A549 (cell line): ENCODE measurements around the gene MYMK. TPM values are rescaled to one million over a fixed set of nuclear protein-coding genes. Genes with fewer than 3 reads are reported as not detected.

ENCODE experiments used
- ATAC-seq, 2 experiments: fragments of 200-7000 bp in 1 of 2; fragments of >200 bp in 1 of 2; cut with Nextera tagmentation in 1 of 2; cut with Tn5 transposase in 1 of 2; 3 replicates each; pipeline versions ENCODE4 v1.8.0 to v1.9.1; 2018 to 2020; ENCODE audit warnings: mild to moderate bottlenecking in 1 of 2, moderate library complexity in 1 of 2
- CTCF ChIA-PET: fragments of 300-600 bp; sonication (Branson Sonifier 250); formaldehyde crosslinking; extraction: SDS; loops from one replicate; lab custom pipeline; 2021; ENCODE audit warnings: antibody characterized with exemption, inconsistent platforms; lab: Yijun Ruan, JAX
- POLR2A ChIA-PET: fragments of 350-600 bp; formaldehyde crosslinking; extraction: SDS; loops from one replicate; lab custom pipeline; 2021; ENCODE audit warnings: antibody characterized with exemption, inconsistent platforms; lab: Yijun Ruan, JAX
- DNase-seq, 2 experiments: peaks; one replicate each; pipeline versions ENCODE4 v3.0.0 to v3.0.0-alpha.2; 2011 to 2016; ENCODE audit warnings: low read depth in 1 of 2, low spot score in 1 of 2
- FAIRE-seq: peaks from 2 replicates; lab custom pipeline; 2011; peaks lifted over from hg19 to GRCh38; lab: Jason Lieb, UNC
- H3K27ac ChIP-seq, 2 experiments: fragments of >200 bp; sonication (Bioruptor Twin); formaldehyde crosslinking; 3 replicates each; pipeline ENCODE4 v1.5.1; 2016 to 2017
- H3K4me1 ChIP-seq: fragments of >200 bp; sonication (Bioruptor Twin); formaldehyde crosslinking; 3 replicates; pipeline ENCODE4 v1.6.1; 2016
- H3K4me2 ChIP-seq: fragments of >200 bp; sonication (Bioruptor Twin); formaldehyde crosslinking; 3 replicates; pipeline ENCODE4 v1.6.1; 2016
- H3K4me3 ChIP-seq: fragments of >200 bp; sonication (Bioruptor Twin); formaldehyde crosslinking; 3 replicates; pipeline ENCODE4 v1.5.1; 2016
- H3K9me3 ChIP-seq: fragments of >200 bp; sonication (Bioruptor Twin); formaldehyde crosslinking; 3 replicates; pipeline ENCODE4 v1.6.1; 2016
- CBX8 ChIP-seq: fragments of 200-600 bp; sonication (generic); IDR thresholded peaks from 2 replicates; pipeline ENCODE4 v1.6.1; 2016
- CHD2 ChIP-seq: fragments of 150-350 bp; IDR thresholded peaks from 2 replicates; pipeline ENCODE4 v1.6.1; 2014; ENCODE audit warnings: low read length; ENCODE audit not compliant: partially characterized antibody
- CHD4 ChIP-seq: fragments of 200-600 bp; sonication (generic); IDR thresholded peaks from 2 replicates; pipeline ENCODE4 v1.6.1; 2016; ENCODE audit warnings: antibody characterized with exemption, mild to moderate bottlenecking, borderline replicate concordance
- CTCF ChIP-seq: fragments of >200 bp; sonication (Bioruptor Twin); formaldehyde crosslinking; IDR thresholded peaks from 3 replicates; pipeline ENCODE4 v1.5.1; 2016
- EHF ChIP-seq: fragments of 250-450 bp; sonication (Bioruptor Pico); IDR thresholded peaks from 2 replicates; pipeline ENCODE4 v1.5.0; 2020; ENCODE audit warnings: mild to moderate bottlenecking
- EP300 ChIP-seq, 2 experiments: fragments of >200 bp; sonication (Bioruptor Twin); formaldehyde crosslinking; IDR thresholded peaks; 2 replicates in 1 of 2; 3 replicates in 1 of 2; pipeline ENCODE4 v1.6.1; 2016 to 2017
- ESRRA ChIP-seq: fragments of 150-350 bp; IDR thresholded peaks from 2 replicates; pipeline ENCODE4 v1.6.1; 2014; ENCODE audit warnings: mild to moderate bottlenecking, low read length, borderline replicate concordance
- GATA3 ChIP-seq: IDR thresholded peaks from 2 replicates; pipeline ENCODE4 v1.6.1; 2012; ENCODE audit warnings: borderline replicate concordance
- JUNB ChIP-seq: fragments of >200 bp; sonication (Bioruptor Twin); formaldehyde crosslinking; IDR thresholded peaks from 2 replicates; pipeline ENCODE4 v1.6.1; 2016
- KDM5A ChIP-seq: fragments of 200-600 bp; sonication (generic); IDR thresholded peaks from 2 replicates; pipeline ENCODE4 v1.6.1; 2016; ENCODE audit warnings: antibody characterized with exemption, mild to moderate bottlenecking
- MAX ChIP-seq: IDR thresholded peaks from 2 replicates; pipeline ENCODE4 v1.6.1; 2012
- PHF8 ChIP-seq: fragments of 200-600 bp; sonication (generic); IDR thresholded peaks from 2 replicates; pipeline ENCODE4 v1.6.1; 2016; ENCODE audit warnings: low read depth, mild to moderate bottlenecking, antibody characterized with exemption, moderate library complexity, borderline replicate concordance
- RAD21 ChIP-seq, 2 experiments: fragments of >200 bp in 1 of 2; sonication (Bioruptor Twin) in 1 of 2; formaldehyde crosslinking in 1 of 2; IDR thresholded peaks in 1 of 2; conservative IDR thresholded peaks in 1 of 2; 2 replicates in 1 of 2; 3 replicates in 1 of 2; pipeline ENCODE4 v1.6.1; 2012 to 2018; ENCODE audit warnings: inconsistent platforms in 1 of 2
- RARB ChIP-seq: fragments of 250-450 bp; sonication (Bioruptor Pico); IDR thresholded peaks from 2 replicates; pipeline ENCODE4 v1.8.0; 2021; ENCODE audit warnings: mild to moderate bottlenecking, moderate library complexity
- SREBF2 ChIP-seq: fragments of 450-650 bp; IDR thresholded peaks from 2 replicates; pipeline ENCODE4 v1.6.1; 2014; ENCODE audit warnings: mild to moderate bottlenecking, moderate library complexity
- ZC3H11A ChIP-seq: fragments of 450-650 bp; IDR thresholded peaks from 2 replicates; pipeline ENCODE4 v1.6.1; 2014; ENCODE audit warnings: antibody characterized with exemption, mild to moderate bottlenecking
- ZNF302 ChIP-seq: fragments of 250-450 bp; sonication (Bioruptor Pico); IDR thresholded peaks from 2 replicates; pipeline ENCODE4 v1.9.0; 2021; ENCODE audit warnings: inconsistent platforms, mild to moderate bottlenecking, moderate library complexity
- ZSCAN20 ChIP-seq: fragments of 250-450 bp; sonication (Bioruptor Pico); IDR thresholded peaks from 2 replicates; pipeline ENCODE4 v1.8.0; 2022; ENCODE audit warnings: mild to moderate bottlenecking, moderate library complexity
- WGBS: methylation state at CpG from one replicate; pipeline ENCODE4 v1.1.6; 2017; ENCODE audit errors: missing lambda C conversion rate; 5-methylcytosine and 5-hydroxymethylcytosine counted together
- polyA plus RNA-seq, 4 experiments: library from polyadenylated mRNA; depleted of rRNA in 3 of 4; stranded (reverse); fragments of >200 nt; fragmentation: RNase III in 1 of 4; extraction: RNeasy Plus Mini Kit Qiagen cat#74134 plus additional on column Dnase treatment in 1 of 4; gene quantifications; 2 replicates in 3 of 4; 3 replicates in 1 of 4; pipeline ENCODE4 v1.2.3, GENCODE V29; 2011 to 2017
- TF ChIP-seq, protein P1 (sequence below): fragments of 200-600 bp; sonication (generic); IDR thresholded peaks from 2 replicates; pipeline ENCODE4 v1.6.1; 2016; ENCODE audit warnings: antibody characterized with exemption, mild to moderate bottlenecking, moderate library complexity
- TF ChIP-seq, protein P2 (sequence below): fragments of 450-650 bp; IDR thresholded peaks from 2 replicates; pipeline ENCODE4 v1.6.1; 2014; ENCODE audit warnings: antibody characterized with exemption
- TF ChIP-seq, protein P3 (sequence below): fragments of >200 bp; sonication (Bioruptor Twin); formaldehyde crosslinking; IDR thresholded peaks from 2 replicates; pipeline ENCODE4 v1.6.1; 2016
- TF ChIP-seq, protein P4 (sequence below): fragments of 250-450 bp; sonication (Bioruptor Pico); IDR thresholded peaks from 2 replicates; pipeline ENCODE4 v1.5.0; 2021; ENCODE audit warnings: mild to moderate bottlenecking, moderate library complexity, borderline replicate concordance

MYMK gene
- polyA plus RNA-seq, 2 of the 4 experiments (the other 2 are of a cell fraction), result not detected

- Histone ChIP-seq H3K9me3 (no peaks in the 10 kb centered on the region), H3K27ac (no peak overlapping the region), H3K4me3 (no peak overlapping the region), H3K4me1 (no peaks in the 10 kb centered on the region), H3K4me2 (no peak overlapping the region)
- CTCF ChIA-PET, result no interaction called here
- POLR2A ChIA-PET, result no interaction called here
- FAIRE-seq, result no peak
- DNase-seq, result no peak
- ATAC-seq, result no peak
- 44% methylated on average over 10 of the region's 11 CpGs for WGBS
- TF ChIP-seq GATA3 (no peak), JUNB (no peak), ZSCAN20 (no peak), ZNF302 (no peak), EP300 (IDR thresholded peaks at IDR 0.05) (no peak), CHD2 (no peak), RARB (CRISPR knock-in tag) (no peak), ZC3H11A (no peak)
- TF ChIP-seq, protein P1, sequence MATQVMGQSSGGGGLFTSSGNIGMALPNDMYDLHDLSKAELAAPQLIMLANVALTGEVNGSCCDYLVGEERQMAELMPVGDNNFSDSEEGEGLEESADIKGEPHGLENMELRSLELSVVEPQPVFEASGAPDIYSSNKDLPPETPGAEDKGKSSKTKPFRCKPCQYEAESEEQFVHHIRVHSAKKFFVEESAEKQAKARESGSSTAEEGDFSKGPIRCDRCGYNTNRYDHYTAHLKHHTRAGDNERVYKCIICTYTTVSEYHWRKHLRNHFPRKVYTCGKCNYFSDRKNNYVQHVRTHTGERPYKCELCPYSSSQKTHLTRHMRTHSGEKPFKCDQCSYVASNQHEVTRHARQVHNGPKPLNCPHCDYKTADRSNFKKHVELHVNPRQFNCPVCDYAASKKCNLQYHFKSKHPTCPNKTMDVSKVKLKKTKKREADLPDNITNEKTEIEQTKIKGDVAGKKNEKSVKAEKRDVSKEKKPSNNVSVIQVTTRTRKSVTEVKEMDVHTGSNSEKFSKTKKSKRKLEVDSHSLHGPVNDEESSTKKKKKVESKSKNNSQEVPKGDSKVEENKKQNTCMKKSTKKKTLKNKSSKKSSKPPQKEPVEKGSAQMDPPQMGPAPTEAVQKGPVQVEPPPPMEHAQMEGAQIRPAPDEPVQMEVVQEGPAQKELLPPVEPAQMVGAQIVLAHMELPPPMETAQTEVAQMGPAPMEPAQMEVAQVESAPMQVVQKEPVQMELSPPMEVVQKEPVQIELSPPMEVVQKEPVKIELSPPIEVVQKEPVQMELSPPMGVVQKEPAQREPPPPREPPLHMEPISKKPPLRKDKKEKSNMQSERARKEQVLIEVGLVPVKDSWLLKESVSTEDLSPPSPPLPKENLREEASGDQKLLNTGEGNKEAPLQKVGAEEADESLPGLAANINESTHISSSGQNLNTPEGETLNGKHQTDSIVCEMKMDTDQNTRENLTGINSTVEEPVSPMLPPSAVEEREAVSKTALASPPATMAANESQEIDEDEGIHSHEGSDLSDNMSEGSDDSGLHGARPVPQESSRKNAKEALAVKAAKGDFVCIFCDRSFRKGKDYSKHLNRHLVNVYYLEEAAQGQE, result no peak
- TF ChIP-seq, protein P2, sequence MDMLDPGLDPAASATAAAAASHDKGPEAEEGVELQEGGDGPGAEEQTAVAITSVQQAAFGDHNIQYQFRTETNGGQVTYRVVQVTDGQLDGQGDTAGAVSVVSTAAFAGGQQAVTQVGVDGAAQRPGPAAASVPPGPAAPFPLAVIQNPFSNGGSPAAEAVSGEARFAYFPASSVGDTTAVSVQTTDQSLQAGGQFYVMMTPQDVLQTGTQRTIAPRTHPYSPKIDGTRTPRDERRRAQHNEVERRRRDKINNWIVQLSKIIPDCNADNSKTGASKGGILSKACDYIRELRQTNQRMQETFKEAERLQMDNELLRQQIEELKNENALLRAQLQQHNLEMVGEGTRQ, result no peak
These were observed 8.4 kb downstream of the MYMK start for GRCh38 chr9:133516256-133516960.

DNA sequence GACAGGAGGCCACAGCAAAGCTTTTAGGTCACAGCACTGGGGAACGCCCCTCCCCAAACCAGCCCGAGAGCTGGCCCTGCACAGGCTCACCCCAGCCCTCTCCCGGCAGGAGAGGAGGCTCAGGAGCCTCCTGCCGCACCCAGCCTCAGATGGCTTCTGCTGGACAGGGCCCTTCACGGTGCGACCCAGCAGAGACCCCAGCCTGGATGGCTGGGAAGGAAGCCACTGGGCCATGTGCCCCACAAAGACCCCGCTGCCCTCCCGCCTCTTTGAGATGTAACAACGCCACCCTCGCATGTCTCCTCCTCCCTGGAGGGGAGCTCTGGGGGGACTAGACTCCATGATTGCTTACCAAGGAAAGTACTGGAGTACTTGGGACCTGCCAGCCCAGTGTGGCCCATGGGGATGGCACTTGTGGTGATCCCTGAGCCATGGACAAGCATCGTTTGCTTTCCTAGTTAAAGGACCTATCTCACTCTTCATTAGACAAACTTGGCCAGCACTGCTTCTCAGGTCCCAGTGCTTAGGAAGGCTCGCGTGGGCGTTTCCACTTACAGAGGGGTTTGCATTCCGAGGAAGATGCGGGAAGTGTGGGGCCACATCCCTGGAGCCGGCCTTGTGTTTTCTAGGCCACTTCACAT is 9.0 kb downstream of the MYMK start:
- DNase-seq (no peak), FAIRE-seq (no peak)
- ChIA-PET POLR2A (no interaction called here), CTCF (no interaction called here)
- no peak overlapping the region for H3K27ac ChIP-seq
- H3K4me2 ChIP-seq, result no peak overlapping the region
- H3K9me3 ChIP-seq, result no peaks in the 10 kb centered on the region
- 81% methylated on average over 10 of the region's 17 CpGs for WGBS
- no peaks in the 10 kb centered on the region for H3K4me1 ChIP-seq
- TF ChIP-seq CHD4, result no peak
- TF ChIP-seq ESRRA, result no peak
- TF ChIP-seq EHF (CRISPR knock-in tag), result no peak
- TF ChIP-seq RAD21 (conservative IDR thresholded peaks at IDR 0.05 in 1 of 2, IDR thresholded peaks at IDR 0.05 in 1 of 2), result no peak
- TF ChIP-seq ZSCAN20, result no peak
- TF ChIP-seq, protein P2, result no peak
- TF ChIP-seq MAX, result no peak
- TF ChIP-seq, protein P3, sequence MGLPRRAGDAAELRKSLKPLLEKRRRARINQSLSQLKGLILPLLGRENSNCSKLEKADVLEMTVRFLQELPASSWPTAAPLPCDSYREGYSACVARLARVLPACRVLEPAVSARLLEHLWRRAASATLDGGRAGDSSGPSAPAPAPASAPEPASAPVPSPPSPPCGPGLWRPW, result no peak
- TF ChIP-seq CTCF, result no peak
- no peak for TF ChIP-seq PHF8
- TF ChIP-seq CBX8, result no peak
- no peak for TF ChIP-seq EP300 (IDR thresholded peaks at IDR 0.05)
- TF ChIP-seq GATA3, result no peak
- TF ChIP-seq, protein P4, sequence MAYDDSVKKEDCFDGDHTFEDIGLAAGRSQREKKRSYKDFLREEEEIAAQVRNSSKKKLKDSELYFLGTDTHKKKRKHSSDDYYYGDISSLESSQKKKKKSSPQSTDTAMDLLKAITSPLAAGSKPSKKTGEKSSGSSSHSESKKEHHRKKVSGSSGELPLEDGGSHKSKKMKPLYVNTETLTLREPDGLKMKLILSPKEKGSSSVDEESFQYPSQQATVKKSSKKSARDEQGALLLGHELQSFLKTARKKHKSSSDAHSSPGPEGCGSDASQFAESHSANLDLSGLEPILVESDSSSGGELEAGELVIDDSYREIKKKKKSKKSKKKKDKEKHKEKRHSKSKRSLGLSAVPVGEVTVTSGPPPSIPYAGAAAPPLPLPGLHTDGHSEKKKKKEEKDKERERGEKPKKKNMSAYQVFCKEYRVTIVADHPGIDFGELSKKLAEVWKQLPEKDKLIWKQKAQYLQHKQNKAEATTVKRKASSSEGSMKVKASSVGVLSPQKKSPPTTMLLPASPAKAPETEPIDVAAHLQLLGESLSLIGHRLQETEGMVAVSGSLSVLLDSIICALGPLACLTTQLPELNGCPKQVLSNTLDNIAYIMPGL (CRISPR knock-in tag), result no peak
- no peak for TF ChIP-seq KDM5A
- no peak for TF ChIP-seq SREBF2
- TF ChIP-seq, all 56 proteins: peak for 0
- ATAC-seq, result no peak
- no peak overlapping the region for H3K4me3 ChIP-seq
